Mesenteric fat pad (tissue), 1 donor: ENCODE measurements around the gene UAP1. TPM values are rescaled to one million over a fixed set of nuclear protein-coding genes. Genes with fewer than 3 reads are reported as not detected.
"Not testable (repeated sequence)": the region's sequence is repeated elsewhere in the genome, so short reads cannot be mapped to it uniquely, and the experiment has no call there.

Source experiments
- DNase-seq: peaks from one replicate; pipeline ENCODE4 v3.0.0-alpha.2; 2020; ENCODE audit warnings: low spot score
- total RNA-seq: library from RNA; stranded (reverse); fragmentation: NEBNext Ultra II Directional; extraction: Animal tissue kit (Norgen Biotek cat#: 25700); gene quantifications from one replicate; pipeline ENCODE4 v1.2.1, GENCODE V29; 2021
- donor health status: DM: yes; HTN: yes; CAD: no.

UAP1 gene
- total RNA-seq, 1 donor from 2014 or later: 531 TPM

DNA sequence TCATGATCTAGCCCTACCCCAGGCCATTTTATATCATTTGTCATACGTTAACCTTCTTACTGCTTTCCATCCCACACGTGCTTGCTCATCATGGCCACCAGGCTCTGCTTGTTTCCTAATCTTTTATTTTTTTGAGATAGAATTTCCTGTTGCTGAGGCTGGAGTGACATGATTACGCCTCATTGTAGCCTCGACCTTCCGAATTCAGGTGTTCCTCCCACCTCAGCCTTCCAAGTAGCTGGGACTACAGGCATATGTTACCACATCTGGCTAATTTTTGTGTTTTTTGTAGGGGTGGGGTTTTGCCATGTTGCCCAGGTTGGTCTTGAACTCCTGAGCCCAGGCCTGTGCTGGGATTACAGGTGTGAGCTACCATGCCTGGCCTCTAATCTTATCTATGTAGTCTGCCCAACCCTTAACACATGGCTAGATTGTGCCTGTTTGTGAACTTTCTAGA is 3.3 kb downstream of the UAP1 start:
- no peak for DNase-seq

DNA sequence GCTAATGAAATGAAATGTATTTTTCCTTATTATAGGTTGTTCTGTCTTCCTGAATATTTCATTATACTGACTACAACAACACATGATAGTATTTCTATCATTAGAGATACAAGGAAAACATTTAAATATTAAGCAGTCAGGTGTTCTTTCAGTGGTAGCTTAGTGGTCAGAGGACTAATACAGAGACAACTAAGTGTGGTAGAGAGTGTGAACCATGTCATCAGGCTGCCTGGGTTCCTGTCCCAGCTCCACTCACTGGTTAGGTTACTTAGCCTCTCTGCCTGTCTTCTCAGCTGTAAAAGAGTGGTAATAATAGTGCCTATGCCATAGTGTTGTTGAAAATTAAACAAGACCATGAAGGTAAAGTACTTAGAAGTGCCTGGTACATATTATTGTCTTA is 3.9 kb downstream of the UAP1 start:
- no peak for DNase-seq

DNA sequence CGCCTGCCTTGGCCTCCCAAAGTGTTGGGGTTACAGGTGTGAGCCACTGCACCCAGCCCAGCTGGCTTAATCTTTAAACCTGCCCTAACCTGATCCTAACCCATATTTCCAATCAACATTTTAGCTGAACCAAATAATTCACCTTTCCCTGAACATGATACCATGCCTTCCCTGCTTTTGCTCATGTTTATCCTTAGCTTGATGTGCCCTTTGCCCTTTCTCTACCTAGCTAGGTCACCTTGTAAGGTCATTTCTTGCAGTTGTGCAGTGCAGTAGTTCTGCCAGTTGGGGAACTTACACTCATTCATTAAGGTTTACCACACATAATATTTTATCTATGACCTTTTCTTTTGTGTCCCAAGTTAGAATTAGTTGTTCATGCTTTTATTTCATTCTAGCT is 5.3 kb downstream of the UAP1 start:
- DNase-seq: no peak

DNA sequence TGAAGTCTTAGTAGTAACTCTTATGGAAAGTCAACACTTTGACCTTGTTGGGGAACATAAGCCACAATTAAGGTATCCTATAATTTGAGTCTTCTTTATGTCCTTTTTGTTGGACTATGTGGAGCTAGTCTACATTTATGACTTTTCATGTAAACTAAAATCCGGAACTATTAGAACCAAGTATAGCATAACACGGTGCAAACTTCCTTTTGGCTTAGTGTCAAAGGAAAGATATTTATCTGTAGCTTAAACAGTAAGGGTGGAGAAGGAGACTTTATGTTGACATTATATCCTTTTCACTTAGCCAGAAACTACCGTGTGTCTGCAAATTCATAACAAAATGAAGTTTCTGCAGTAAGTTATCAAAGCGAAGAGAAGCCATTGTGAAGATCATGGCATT is 7.3 kb downstream of the UAP1 start:
- DNase-seq: no peak

DNA sequence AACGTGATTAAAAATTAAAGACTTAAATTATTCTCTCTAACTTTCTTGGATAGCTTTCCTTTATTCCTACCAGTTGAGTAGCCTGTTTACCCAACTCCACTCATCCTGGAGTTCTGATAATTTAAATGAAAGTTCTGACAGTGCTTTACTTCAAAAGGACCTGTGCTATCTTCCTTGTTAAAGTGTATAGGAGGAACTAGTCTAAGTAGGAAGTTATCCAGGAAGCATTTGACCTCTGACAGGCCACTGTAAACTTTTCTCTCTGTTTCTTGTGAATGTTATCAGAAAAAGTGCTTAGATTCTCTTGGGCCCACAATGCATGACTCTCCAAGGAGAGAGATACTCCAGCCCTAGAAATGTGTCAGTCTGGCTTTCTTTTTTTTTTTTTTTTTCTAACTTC is 9.2 kb downstream of the UAP1 start:
- no peak for DNase-seq

DNA sequence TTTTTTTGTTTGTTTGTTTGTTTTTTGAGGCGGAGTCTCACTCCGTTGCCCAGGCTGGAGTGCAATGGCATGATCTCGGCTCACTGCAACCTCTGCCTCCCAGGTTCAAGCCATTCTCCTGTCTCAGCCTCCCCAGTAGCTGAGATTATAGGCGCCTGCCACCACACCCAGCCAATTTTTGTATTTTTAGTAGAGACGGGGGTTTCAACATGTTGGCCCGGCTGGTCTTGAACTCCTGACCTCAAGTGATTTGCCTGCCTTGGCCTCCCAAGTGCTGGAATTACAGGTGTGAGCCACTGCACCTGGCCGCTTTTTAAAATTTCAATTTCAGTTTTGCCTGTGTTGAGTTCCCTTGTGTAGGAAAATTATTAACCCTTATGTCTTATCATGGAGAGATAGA is 9.6 kb downstream of the UAP1 start:
- DNase-seq: not testable (repeated sequence)

DNA sequence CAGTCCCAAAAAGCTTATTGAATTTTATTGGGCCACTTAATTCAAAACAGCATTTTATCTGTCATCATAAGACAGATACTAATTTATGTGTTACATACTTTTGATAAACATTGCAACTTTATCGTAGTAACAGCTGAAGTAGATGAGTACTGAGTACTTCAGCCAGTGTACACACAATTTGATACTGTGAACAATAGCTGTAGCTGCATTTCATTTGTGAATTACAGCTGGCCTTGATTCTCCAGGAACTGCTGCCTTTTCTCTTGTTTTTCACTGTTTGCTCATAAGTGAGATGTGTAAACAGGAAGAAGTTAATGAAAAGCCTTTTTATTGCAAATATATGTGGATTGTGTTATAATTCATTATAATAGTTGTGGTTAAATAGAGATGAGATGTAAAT is 10.2 kb downstream of the UAP1 start:
- no peak for DNase-seq

DNA sequence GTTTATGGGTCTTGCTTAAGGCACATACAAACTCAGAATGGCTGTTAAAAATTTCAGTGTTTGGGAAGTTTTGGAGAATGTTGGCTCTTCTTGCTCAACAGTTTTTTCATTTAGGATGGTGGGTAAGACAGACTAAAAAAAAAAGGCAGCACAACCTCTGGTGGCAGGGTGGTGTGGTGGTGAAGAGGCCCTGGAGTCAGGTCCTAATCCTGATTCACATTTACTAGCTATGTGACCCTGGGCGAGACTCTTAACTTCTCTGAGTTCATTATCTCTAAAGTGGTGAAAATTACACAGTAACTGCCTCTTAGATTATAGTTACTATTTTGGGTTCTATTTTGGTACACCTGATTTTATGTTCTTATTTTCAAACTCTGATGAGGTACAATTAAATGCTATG is 11.6 kb downstream of the UAP1 start:
- no peak for DNase-seq

DNA sequence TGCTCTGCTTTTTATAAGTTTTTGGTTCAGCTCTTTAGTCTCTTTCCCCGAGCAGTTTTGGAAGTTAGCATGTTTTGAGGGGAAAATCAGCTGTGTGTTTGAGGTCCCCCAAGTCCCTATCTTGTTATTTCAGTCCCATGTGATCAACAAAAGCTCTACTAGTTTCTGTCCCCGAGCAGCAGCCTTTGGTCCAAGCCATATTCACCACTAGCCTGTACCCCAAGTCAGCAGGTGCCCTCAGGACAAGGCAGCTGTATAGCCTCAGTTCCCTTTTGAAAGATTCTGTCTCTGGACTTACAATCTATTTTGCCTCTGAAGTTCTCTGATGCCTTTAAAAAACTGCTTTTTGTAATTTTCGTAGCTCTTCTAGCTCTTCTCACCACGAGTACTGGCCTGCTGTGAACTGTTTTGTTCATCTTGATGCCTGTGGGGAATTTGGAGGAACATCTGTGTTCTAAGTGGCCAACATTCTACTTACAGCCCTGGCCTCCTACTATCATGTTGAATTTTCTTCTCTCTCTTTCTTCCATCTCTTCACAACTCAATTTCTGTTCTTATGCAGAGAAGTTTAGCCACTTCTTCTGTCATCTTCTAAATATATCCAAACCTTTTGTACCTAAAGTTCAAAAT is 16.7 kb downstream of the UAP1 start:
- no peak for DNase-seq

DNA sequence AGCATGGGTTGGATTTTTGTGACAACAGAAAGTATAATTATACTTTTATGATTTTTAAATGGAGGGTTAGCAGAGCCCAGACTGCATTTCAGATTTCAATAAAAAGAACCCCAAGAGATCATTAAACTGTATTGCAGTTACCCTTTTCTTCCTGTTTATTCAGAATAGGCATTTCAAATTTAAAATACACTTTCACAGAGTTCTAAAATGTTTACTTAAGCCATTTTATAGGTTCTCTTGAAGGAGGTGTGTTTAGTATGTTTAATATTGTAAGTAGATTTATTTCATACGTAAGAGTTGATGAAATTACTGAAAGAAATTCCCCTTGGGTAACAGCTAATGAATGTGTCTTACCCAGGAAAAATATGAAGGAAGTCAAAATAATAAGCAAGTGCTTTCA is 17.4 kb downstream of the UAP1 start:
- DNase-seq: no peak

DNA sequence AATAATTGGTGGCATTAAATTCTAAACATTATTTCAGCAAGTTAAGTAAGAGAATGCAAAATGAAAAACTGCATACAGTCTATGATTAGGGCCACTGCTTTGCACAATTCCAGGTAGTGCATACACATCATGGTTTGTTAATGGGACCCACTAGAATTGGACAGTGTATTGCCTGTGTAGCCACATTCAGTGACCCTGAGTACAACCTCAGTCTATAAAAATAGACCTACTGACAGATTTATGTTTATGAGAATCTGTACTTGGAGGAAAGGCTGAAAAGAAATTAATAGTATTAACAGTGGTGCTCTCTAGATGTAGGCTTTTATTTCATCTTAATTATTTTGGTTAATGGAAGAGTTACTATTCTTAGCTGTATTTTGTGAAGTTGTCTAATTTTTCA is 18.8 kb downstream of the UAP1 start:
- DNase-seq: no peak

DNA sequence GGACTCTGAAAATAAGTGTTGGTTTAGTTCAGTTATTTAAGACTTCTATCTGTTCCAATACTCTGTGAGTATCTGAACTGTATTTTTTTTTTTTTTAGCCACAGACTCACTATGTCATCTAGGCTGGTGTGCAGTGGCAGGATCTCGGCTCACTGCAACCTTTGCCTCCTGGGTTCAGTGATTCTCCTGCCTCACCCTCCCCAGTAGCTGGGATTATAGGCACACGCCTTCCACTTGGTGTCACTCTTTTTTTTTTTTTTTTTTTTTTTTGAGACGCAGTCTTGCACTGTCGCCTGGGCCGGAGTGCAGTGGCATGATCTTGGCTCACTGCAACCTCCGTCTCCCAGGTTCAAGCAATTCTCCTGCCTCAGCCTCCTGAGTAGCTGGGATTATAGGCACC is 21.4 kb downstream of the UAP1 start:
- not testable (repeated sequence) for DNase-seq

DNA sequence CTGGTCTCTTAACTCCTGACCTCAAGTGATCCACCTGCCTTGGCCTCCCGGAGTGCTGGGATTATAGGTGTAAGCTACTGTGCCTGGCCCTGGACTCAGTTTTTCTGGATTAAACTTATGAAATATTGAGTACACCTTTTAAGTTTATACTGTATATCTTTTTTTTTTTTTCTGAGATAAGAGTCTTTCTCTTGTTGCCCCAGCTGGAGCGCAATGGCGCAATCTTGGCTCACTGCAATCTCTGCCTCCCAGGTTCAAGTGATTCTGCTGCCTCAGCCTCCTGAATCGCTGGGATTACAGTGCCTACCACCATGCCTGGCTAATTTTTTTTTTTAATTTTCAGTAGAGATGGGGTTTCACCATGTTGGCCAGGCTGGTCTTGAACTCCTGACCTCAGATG is 23.6 kb downstream of the UAP1 start:
- not testable (repeated sequence) for DNase-seq

DNA sequence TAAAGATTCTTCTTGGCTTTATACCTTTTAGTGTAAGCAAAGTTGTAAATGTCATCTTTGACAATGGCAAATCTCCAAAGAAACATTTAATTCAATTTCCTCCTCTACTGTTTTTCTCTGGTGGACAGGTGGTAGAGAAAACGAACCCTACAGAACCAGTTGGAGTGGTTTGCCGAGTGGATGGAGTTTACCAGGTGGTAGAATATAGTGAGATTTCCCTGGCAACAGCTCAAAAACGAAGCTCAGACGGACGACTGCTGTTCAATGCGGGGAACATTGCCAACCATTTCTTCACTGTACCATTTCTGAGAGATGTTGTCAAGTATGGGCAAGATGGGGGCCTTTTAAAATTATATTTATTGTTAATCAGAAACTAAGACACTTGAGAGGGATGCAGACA is 25.8 kb downstream of the UAP1 start:
- no peak for DNase-seq

DNA sequence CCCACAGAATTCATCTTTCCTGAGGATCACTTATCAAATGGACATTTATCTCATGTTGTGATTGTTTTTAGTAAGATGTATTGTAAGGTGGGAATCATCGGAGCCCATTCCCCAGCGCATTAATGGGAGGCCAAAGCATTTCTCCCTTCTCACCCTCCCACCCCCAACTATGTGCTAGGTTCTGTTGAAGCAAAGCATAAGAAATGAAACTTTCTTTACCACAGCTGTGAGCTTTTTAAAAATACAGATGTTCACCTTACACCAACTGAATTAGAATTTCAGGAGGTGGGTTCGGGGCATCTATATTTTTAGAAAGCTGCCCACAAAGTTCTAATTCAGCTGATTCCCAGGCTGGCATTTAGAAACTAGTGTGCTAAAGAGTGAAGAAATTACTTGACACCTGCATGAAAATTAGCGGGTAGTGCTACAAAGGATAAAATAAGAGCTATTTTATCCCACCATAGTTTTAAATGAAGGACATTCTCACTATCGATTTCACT is 26.3 kb downstream of the UAP1 start:
- no peak for DNase-seq

DNA sequence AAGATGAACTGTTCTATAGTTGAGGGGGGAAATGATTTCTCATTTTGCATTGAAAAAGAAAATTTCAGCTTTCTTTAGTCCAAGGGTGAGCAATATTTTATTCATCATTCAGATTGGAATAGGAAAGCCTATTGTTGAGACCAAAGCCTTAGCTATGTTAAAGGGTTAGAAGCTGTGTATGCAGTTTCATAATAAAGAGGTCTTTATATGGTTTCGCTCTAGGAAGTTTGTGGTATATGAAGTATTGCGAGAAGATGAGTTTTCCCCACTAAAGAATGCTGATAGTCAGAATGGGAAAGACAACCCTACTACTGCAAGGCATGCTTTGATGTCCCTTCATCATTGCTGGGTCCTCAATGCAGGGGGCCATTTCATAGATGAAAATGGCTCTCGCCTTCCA is 28.6 kb downstream of the UAP1 start:
- DNase-seq: no peak

DNA sequence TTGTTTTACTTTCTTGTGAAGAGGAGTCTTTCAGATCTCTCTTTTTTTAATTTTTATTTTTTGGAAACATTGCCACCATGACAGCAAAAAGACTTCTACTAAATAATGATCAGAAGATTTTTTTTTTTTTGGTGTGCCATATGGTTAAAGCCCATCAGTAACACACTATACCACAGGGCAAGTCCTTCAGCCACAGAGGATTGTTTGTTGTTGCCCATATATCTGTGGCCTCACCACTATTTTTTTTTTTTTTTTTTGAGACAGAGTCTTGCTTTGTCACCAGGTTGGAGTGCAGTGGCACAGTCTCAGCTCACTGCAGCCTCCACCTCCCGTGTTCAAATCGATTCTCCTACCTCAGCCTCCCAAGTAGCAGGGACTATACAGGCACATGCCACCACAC is 29.2 kb downstream of the UAP1 start:
- DNase-seq: no peak

DNA sequence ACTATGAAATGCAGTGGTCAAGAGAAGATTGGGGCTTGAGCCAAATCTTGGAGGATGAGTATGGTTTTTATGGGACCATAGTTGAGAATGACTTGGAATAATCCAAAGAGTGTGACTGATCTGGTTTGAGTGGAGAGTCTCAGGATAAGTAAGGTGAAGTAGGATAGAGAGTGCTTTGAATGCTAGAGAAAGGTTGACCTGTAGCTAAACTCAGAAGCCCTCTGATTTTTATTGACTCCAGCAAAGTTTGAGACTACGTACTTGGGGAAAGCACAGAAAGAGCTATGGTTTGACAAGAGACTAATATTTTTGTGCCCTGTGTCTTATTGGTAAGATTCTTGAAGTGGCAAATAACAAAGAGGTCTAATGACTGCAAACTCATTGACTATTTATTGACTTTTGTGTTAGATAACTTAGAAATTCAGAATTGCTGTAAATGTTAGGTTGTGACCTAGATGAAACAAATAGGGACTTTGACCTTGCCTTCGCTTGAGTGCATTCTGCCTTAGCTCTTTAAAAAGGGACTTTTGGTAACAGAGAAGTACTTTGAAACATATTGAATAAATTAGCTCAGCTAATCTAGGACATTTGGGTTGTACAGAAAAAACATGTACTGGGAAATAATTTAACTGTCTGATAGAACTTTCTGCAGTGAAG is 35.1 kb downstream of the UAP1 start:
- DNase-seq: no peak

DNA sequence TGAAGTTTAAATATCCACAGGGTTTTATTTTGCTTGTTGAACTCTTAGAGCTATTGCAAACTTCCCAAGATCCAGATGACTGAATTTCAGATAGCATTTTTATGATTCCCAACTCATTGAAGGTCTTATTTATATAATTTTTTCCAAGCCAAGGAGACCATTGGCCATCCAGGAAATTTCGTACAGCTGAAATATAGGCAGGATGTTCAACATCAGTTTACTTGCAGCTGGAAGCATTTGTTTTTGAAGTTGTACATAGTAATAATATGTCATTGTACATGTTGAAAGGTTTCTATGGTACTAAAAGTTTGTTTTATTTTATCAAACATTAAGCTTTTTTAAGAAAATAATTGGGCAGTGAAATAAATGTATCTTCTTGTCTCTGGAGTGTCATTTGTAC is 37.9 kb downstream of the UAP1 start:
- no peak for DNase-seq

DNA sequence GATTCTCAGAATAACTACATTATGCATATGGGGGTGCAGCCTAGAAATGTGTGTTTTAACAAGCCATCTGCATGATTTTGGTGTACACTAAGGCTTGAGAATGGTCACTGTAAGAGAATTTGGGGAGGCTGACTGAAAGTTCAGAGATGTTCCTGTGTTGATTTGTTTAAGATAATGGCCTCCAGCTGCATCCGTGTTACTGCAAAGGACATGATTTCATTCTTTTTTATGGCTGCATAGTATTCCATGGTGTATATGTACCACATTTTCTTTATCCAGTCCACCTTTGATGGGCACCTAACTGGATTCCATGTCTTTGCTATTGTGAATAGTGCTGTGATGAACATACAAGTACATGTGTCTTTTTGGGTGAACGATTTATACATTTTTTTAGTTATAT is 41.6 kb downstream of the UAP1 start:
- DNase-seq: not testable (repeated sequence)

DNA sequence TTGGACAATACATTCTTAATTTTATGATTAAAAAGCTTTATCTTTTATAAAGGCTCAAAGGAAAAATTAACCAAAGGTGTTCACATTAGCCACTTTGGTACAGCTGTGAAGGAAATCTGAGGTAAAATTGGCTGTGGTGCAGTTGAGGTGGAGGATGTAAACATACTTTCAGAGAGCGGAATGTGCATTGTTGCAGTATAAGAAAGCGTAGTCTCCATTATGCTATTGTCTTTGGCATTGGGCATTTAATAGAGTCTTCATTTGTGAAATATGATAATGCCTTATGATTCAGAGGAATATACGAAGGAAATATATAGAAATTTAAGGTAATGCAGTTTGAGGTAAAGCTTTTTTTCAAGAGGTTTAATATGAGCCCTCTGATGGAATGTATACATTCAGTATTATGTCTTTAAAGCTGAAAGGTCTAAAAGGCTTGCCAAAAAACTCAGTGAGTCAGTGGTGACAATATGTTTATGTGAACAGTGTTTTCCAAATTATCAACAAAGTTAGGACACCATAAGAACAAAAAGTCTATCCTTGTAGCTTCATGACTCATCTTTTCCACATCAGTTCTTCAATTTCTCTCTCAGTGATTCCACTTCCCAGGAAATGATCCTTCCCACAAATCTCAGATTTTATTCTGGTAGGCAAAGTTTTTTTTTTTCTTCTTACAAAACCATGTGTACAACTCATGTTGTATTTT is 43.9 kb downstream of the UAP1 start:
- DNase-seq: no peak

DNA sequence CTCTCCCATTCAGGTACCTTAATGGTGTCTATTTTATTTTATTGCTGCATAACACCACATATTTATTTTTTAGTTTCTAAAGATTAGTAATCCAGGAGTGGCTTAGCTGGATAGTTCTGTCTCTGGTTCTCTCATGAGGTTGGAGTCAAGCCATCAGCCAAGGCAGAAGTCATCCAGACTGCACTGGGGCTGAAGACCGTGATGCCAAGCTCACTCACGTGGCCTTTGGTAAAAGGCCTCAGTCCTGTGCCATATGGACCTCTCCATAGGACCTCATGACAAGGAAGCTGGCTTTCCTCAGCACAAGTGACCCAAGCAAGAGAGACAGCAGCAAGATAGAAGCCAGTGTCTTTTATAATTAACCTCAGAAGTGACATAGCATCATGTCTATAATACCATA is 47.8 kb downstream of the UAP1 start:
- DNase-seq: no peak
